HG03460 (cell line): ENCODE data around the gene ADSS1.

Source experiments
- ATAC-seq: cut with Tn5 transposase; IDR thresholded peaks from one replicate; pipeline ENCODE4 v1.9.1; 2021; ENCODE audit not compliant: unreplicated experiment

Gene ADSS1

GRCh38 chr14:104698688-104699425, 25.2 kb upstream of the ADSS1 start:
- ATAC-seq = no peak

GRCh38 chr14:104699426-104699748, 24.6 kb upstream of the ADSS1 start:
- no peak for ATAC-seq

- no peak for ATAC-seq
Observed at GRCh38 chr14:104700225-104700651, 23.8 kb upstream of the ADSS1 start.

- ATAC-seq = no peak
Observed at GRCh38 chr14:104700747-104701217, 23.2 kb upstream of the ADSS1 start.

GRCh38 chr14:104701383-104702076, 22.5 kb upstream of the ADSS1 start:
- no peak for ATAC-seq

- no peak for ATAC-seq
Observed at GRCh38 chr14:104702106-104702505, 21.9 kb upstream of the ADSS1 start.

GRCh38 chr14:104702673-104703072, 21.4 kb upstream of the ADSS1 start:
- ATAC-seq = no peak

GRCh38 chr14:104703269-104703668, 20.8 kb upstream of the ADSS1 start:
- no peak for ATAC-seq

- ATAC-seq = no peak
Observed at GRCh38 chr14:104704252-104704651, 19.8 kb upstream of the ADSS1 start.

- no peak for ATAC-seq
Observed at GRCh38 chr14:104705340-104706047, 18.5 kb upstream of the ADSS1 start.

GRCh38 chr14:104706733-104707607, 17.1 kb upstream of the ADSS1 start:
- no peak for ATAC-seq

GRCh38 chr14:104707608-104708595, 16.1 kb upstream of the ADSS1 start:
- ATAC-seq = no peak

- no peak for ATAC-seq
Observed at GRCh38 chr14:104708606-104709268, 15.3 kb upstream of the ADSS1 start.

GRCh38 chr14:104709387-104710039, 14.5 kb upstream of the ADSS1 start:
- no peak for ATAC-seq

- ATAC-seq = no peak
Observed at GRCh38 chr14:104710071-104710735, 13.8 kb upstream of the ADSS1 start.

GRCh38 chr14:104712881-104713734, 10.9 kb upstream of the ADSS1 start:
- no peak for ATAC-seq

GRCh38 chr14:104714066-104714465, 10.0 kb upstream of the ADSS1 start:
- ATAC-seq = no peak
